HG03095 (cell line): ENCODE data around the gene SLC52A1.
"Not testable (repeated sequence)": the region's sequence is repeated elsewhere in the genome, so short reads cannot be mapped to it uniquely, and the experiment has no call there.

ENCODE experiments used
- ATAC-seq: cut with Tn5 transposase; IDR thresholded peaks from one replicate; pipeline ENCODE4 v1.9.1; 2021; ENCODE audit warnings: moderate library complexity; ENCODE audit not compliant: unreplicated experiment

The SLC52A1 gene

GRCh38 chr17:5031365-5032082, 3.7 kb downstream of the SLC52A1 start:
- no peak for ATAC-seq

DNA sequence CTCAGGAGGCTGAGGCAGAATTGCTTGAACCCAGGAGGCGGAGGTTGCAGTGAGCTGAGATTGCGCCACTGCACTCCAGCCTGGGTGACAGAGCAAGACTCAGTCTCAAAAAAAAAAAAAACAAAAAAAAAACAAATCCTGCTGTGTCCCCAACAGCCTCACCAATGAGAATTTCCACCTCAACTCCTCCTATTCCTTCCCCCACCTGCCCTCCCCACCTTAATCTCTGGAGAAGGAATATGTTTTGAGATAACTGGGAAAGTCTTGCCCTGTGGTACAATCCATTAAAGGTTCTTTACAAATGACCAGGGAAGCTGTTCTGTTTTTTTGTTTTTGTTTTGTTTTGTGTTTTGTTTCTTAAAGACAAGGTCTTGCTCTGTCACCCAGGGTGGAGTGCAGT, 5.1 kb downstream of the SLC52A1 start:
- ATAC-seq: not testable (repeated sequence)

DNA sequence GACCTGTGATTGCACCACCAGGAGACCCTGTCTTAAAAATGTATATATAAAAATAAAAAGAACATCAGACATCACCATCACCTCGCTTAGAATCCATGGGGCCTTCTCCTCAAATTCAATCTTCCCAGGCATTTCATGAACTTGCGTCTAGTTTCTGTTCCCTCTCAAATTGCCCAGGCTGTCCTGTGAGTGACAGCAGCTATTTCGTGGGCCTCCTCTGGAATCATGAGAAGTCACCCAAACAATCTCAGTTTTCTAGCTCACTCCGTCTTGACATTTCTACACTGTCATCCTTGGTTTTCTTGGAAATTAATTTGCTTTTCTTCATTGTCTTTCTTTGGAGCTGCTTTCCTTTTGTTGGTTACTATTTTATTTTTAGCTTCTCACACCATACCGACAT, 7.3 kb downstream of the SLC52A1 start:
- no peak for ATAC-seq

- no peak for ATAC-seq
These were observed 7.9 kb downstream of the SLC52A1 start for GRCh38 chr17:5027299-5027698.

GRCh38 chr17:5024604-5025003, 10.6 kb downstream of the SLC52A1 start:
- no peak for ATAC-seq

- ATAC-seq: no peak
These were observed 11.6 kb downstream of the SLC52A1 start for GRCh38 chr17:5023588-5024147.

DNA sequence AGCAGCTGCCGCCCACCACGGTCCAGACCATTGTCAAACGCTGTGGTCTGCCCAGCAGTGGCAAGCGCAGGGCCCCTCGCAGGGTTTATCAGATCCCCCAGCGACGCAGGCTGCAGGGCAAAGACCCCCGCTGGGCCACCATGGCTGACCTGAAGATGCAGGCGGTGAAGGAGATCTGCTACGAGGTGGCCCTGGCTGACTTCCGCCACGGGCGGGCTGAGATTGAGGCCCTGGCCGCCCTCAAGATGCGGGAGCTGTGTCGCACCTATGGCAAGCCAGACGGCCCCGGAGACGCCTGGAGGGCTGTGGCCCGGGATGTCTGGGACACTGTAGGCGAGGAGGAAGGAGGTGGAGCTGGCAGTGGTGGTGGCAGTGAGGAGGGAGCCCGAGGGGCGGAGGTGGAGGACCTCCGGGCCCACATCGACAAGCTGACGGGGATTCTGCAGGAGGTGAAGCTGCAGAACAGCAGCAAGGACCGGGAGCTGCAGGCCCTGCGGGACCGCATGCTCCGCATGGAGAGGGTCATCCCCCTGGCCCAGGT, 13.0 kb downstream of the SLC52A1 start:
- ATAC-seq: no peak

DNA sequence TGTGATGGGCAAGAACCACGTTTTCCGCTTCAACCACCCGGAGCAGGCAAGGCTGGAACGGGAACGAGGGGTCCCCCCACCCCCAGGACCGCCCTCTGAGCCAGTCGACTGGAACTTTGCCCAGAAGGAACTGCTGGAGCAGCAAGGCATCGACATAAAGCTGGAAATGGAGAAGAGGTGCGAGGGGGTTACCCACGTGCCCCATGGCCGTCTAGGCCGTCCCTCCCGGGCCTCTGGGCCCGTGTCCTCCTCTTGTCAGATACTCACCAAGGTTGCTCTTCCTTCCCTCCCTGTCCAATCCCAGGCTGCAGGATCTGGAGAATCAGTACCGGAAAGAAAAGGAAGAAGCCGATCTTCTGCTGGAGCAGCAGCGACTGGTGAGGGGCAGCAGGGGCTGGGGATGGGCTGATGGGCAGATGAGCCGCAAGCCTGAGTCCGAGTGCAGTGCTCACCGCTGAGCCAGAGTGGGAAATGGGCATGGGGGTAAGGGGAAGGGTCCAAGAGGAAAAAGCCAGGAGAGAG, 14.7 kb downstream of the SLC52A1 start:
- no peak for ATAC-seq

DNA sequence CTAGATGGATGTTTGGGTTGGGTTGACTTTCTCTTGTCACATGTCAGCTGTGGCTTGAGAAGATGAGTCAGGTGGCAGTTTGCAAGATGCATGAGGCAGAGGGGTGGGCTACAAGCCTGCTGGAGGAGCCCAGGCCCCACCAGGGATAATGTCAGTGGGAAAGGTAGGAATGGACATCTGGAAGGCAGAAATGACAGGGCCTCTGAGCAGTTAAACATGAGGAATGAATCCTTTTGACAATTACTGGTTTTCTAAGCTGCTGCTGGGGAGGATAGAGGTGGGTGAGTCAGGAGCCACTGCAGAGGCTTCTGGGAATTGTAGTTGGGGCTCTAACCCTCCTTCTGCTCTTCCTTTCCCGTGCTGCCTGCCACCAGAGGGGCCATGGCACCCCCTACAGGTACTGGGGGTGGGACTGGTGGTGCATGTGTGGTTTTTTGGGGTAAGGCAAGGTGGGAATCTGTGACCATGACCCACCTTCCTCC, 15.7 kb downstream of the SLC52A1 start:
- ATAC-seq: no peak

- no peak for ATAC-seq
These were observed 20.9 kb downstream of the SLC52A1 start for GRCh38 chr17:5014357-5014756.

DNA sequence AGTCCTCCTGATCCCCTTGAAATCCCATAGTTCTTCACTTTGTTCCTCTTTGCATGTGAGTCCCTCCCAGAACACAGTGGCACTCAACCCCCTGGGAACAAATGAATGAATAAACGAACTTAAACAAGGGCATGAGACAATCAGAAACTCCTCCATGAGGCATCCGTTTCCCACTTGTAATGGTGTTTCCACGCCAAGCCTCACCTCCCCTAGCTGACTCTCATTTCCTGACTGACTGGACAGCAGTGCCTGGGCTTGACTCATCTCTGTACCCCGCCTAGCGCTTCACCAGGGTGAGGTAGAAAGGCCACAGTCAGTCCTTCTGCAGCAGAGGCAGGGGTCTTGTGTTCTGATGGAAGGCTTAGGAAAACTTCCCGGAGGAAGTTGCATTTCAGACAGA, 23.3 kb downstream of the SLC52A1 start:
- ATAC-seq: peak; percentile 58

- no peak for ATAC-seq
These were observed 31.9 kb downstream of the SLC52A1 start for GRCh38 chr17:5003214-5003867.

- no peak for ATAC-seq
These were observed 33.0 kb downstream of the SLC52A1 start for GRCh38 chr17:5002121-5002788.

GRCh38 chr17:5000237-5000639, 35.0 kb downstream of the SLC52A1 start:
- no peak for ATAC-seq

- ATAC-seq: no peak
These were observed 35.7 kb downstream of the SLC52A1 start for GRCh38 chr17:4999430-5000093.

DNA sequence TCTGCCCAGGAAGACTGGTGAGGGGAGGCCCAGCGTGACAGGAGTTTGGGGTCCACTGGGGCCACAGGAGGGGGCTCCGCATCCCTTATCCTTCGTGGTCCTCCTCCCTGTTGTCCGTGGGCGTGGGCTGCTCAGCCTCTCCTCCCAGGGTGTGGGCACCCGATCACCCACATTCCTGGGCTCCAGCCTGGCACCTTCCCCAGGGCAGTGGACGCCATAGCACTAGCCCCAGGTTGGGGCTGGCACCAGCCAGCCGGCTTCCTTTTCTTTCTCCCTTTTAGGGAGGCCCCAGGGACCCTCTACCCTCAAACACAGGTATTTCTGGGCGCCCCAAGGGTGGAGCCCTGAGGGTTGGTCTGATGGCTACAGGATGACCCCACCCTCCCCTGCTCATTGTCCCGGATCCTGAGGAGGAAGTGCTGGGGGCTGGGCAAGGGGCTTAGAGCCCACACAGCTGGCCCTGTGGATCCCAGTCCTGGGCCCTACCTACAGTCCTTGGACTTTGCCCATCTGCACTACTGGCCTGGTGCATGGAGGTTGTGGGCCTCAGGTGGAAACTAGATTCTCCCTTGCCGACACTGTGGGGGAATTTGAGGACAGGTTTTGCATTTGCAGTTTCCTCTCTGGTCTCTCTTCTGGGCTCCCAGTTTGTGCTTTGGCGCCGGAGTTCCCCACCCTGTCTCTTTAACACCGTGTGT, 36.3 kb downstream of the SLC52A1 start:
- no peak for ATAC-seq

GRCh38 chr17:4998027-4998731, 37.0 kb downstream of the SLC52A1 start:
- peak; percentile 6 for ATAC-seq

- peak; percentile 66 for ATAC-seq
These were observed 37.8 kb downstream of the SLC52A1 start, which contains the start of the genes INCA1 and KIF1C for GRCh38 chr17:4997302-4998026. TSS of gene INCA1 (minus strand) at chr17:4997522. CDS start at chr17:4994437, 3,085 bp downstream. TSS of gene KIF1C (plus strand) at chr17:4997950. CDS start at chr17:5000247, 2,297 bp downstream.
